SK-N-SH (cell line): ENCODE results near the gene GEMIN7. TPM values are rescaled to one million over a fixed set of nuclear protein-coding genes. Genes with fewer than 3 reads are reported as not detected.

Experiments used
- CTCF ChIA-PET: fragments of 300-600, 350-600 bp; formaldehyde crosslinking; extraction: SDS; loops from one replicate; lab custom pipeline; 2021; lab: Yijun Ruan, JAX
- POLR2A ChIA-PET: fragments of 350-600 bp; sonication (Branson Sonifier 250); formaldehyde crosslinking; extraction: SDS; loops from one replicate; lab custom pipeline; 2020; ENCODE audit warnings: antibody characterized with exemption, inconsistent platforms; lab: Yijun Ruan, JAX
- DNase-seq: peaks from one replicate; pipeline ENCODE4 v3.0.0; 2012
- H2AFZ ChIP-seq: fragments of 200-600 bp; sonication (generic); 2 replicates; pipeline ENCODE4 v1.8.1; 2016; ENCODE audit warnings: antibody characterized with exemption, mild to moderate bottlenecking, low read depth
- H3F3A ChIP-seq: fragments of 200-600 bp; sonication (generic); replicated peaks from 2 replicates; pipeline ENCODE3; 2016; ENCODE audit warnings: antibody characterized with exemption, mild to moderate bottlenecking; ENCODE audit not compliant: insufficient read depth
- H3K27ac ChIP-seq, 2 experiments: fragments of 200-500 bp in 1 of 2; fragments of 200-600 bp in 1 of 2; sonication (Bioruptor generic) in 1 of 2; sonication (generic), shearing (Covaris generic) in 1 of 2; 2 replicates each; pipeline versions ENCODE4 v1.5.1 to v1.6.1; 2014 to 2016; ENCODE audit warnings: low read depth in 2 of 2, inconsistent platforms in 1 of 2, low read length in 1 of 2, mild to moderate bottlenecking in 1 of 2, mixed read lengths in 1 of 2
- H3K27me3 ChIP-seq: fragments of 200-600 bp; sonication (generic), shearing (Covaris generic); 2 replicates; pipeline ENCODE4 v1.6.1; 2016; ENCODE audit warnings: mixed run types; ENCODE audit not compliant: insufficient read depth
- H3K36me3 ChIP-seq, 2 experiments: fragments of 200-500 bp in 1 of 2; fragments of 200-600 bp in 1 of 2; sonication (Bioruptor generic) in 1 of 2; sonication (generic) in 1 of 2; replicated peaks in 1 of 2; 2 replicates each; pipeline versions ENCODE3 to v1.5.1; 2014 to 2016; ENCODE audit warnings: low read length in 1 of 2, mild to moderate bottlenecking in 1 of 2; ENCODE audit not compliant: insufficient read depth in 2 of 2, control insufficient read depth in 1 of 2
- H3K4me1 ChIP-seq, 2 experiments: fragments of 200-500 bp in 1 of 2; fragments of 200-600 bp in 1 of 2; sonication (Bioruptor generic) in 1 of 2; sonication (generic), shearing (Covaris generic) in 1 of 2; 2 replicates each; pipeline versions ENCODE4 v1.5.1 to v1.6.1; 2014 to 2016; ENCODE audit warnings: low read depth in 1 of 2, low read length in 1 of 2, mixed run types in 1 of 2; ENCODE audit not compliant: insufficient read depth in 2 of 2, control insufficient read depth in 1 of 2
- H3K4me2 ChIP-seq: fragments of 200-600 bp; sonication (generic), shearing (Covaris generic); 2 replicates; pipeline ENCODE4 v1.6.1; 2017; ENCODE audit warnings: mixed run types
- H3K4me3 ChIP-seq, 2 experiments: fragments of 200-500 bp in 1 of 2; fragments of 200-600 bp in 1 of 2; sonication (Bioruptor generic) in 1 of 2; sonication (generic), shearing (Covaris generic) in 1 of 2; 2 replicates each; pipeline versions ENCODE4 v1.5.1 to v1.8.1; 2014 to 2016; ENCODE audit warnings: low read depth in 2 of 2, inconsistent platforms in 1 of 2, low read length in 1 of 2, mild to moderate bottlenecking in 1 of 2, mixed read lengths in 1 of 2, moderate library complexity in 1 of 2
- H3K79me2 ChIP-seq: fragments of 200-600 bp; sonication (generic); 2 replicates; pipeline ENCODE4 v1.8.1; 2017; ENCODE audit warnings: mild to moderate bottlenecking; ENCODE audit not compliant: insufficient read depth
- H3K9ac ChIP-seq: fragments of 200-600 bp; sonication (generic); 2 replicates; pipeline ENCODE4 v1.6.1; 2017; ENCODE audit warnings: mixed run types
- H3K9me2 ChIP-seq: fragments of 200-600 bp; sonication (generic); 2 replicates; pipeline ENCODE4 v1.6.1; 2017; ENCODE audit warnings: mixed run types
- H3K9me3 ChIP-seq: fragments of 200-600 bp; sonication (generic); 2 replicates; pipeline ENCODE4 v1.6.1; 2017; ENCODE audit warnings: mixed run types, mild to moderate bottlenecking, moderate library complexity
- H4K20me1 ChIP-seq: fragments of 200-600 bp; sonication (generic); 2 replicates; pipeline ENCODE4 v1.6.1; 2017; ENCODE audit warnings: mild to moderate bottlenecking, mixed run types; ENCODE audit not compliant: insufficient read depth
- CHD2 ChIP-seq: fragments of 150-350 bp; IDR thresholded peaks from 2 replicates; pipeline ENCODE4 v1.6.1; 2018; ENCODE audit warnings: low read length; ENCODE audit not compliant: partially characterized antibody
- CTCF ChIP-seq: fragments of 200-600 bp; sonication (generic); IDR thresholded peaks from 2 replicates; pipeline ENCODE4 v1.6.1; 2017; ENCODE audit warnings: antibody characterized with exemption, mild to moderate bottlenecking, moderate library complexity
- ELF1 ChIP-seq: IDR thresholded peaks from 2 replicates; pipeline ENCODE4 v1.4.0; 2012
- EP300 ChIP-seq, 2 experiments: IDR thresholded peaks; 2 replicates each; pipeline versions ENCODE4 v1.4.0 to v1.6.1; 2012; ENCODE audit warnings: borderline replicate concordance in 1 of 2, low read depth in 1 of 2, low read length in 1 of 2
- FOSL2 ChIP-seq: IDR thresholded peaks from 2 replicates; pipeline ENCODE4 v1.4.0; 2012; ENCODE audit warnings: low read depth, mild to moderate bottlenecking, moderate library complexity, borderline replicate concordance
- FOXM1 ChIP-seq: IDR thresholded peaks from 2 replicates; pipeline ENCODE4 v1.4.0; 2012; ENCODE audit warnings: low read depth, mild to moderate bottlenecking
- GABPA ChIP-seq: IDR thresholded peaks from 2 replicates; pipeline ENCODE4 v1.4.0; 2012; ENCODE audit warnings: low read depth, mild to moderate bottlenecking
- MEF2A ChIP-seq: IDR thresholded peaks from 2 replicates; pipeline ENCODE4 v1.4.0; 2012; ENCODE audit warnings: low read depth, borderline replicate concordance
- MXI1 ChIP-seq: IDR thresholded peaks from 2 replicates; pipeline ENCODE4 v1.6.1; 2012; ENCODE audit warnings: mild to moderate bottlenecking, low read depth, low read length, improper control_type of control experiment
- NFIC ChIP-seq: IDR thresholded peaks from 2 replicates; pipeline ENCODE4 v1.4.0; 2012; ENCODE audit warnings: borderline replicate concordance
- NRF1 ChIP-seq: IDR thresholded peaks from 2 replicates; pipeline ENCODE4 v1.6.1; 2012; ENCODE audit warnings: low read depth, mild to moderate bottlenecking, low read length
- PBX3 ChIP-seq: IDR thresholded peaks from 2 replicates; pipeline ENCODE4; 2012
- REST ChIP-seq: IDR thresholded peaks from 2 replicates; pipeline ENCODE4 v1.6.1; 2012; ENCODE audit warnings: mild to moderate bottlenecking, low read depth, low read length, moderate library complexity
- TAF1 ChIP-seq: IDR thresholded peaks from 2 replicates; pipeline ENCODE4 v1.6.1; 2012; ENCODE audit warnings: low read depth, mild to moderate bottlenecking, low read length, moderate library complexity, borderline replicate concordance
- TCF12 ChIP-seq: IDR thresholded peaks from 2 replicates; pipeline ENCODE4 v1.4.0; 2012
- WGBS: methylation state at CpG from one replicate; pipeline ENCODE4 v1.1.6; 2017; ENCODE audit warnings: low lambda C conversion rate; 5-methylcytosine and 5-hydroxymethylcytosine counted together
- polyA plus RNA-seq, 3 experiments: library from polyadenylated mRNA; depleted of rRNA; stranded (reverse); fragments of >200 nt; gene quantifications; 2 replicates each; pipeline ENCODE4 v1.2.3, GENCODE V29; 2012
- TF ChIP-seq, protein P1 (sequence below): IDR thresholded peaks from 2 replicates; pipeline ENCODE4 v1.4.0; 2012; ENCODE audit warnings: low read depth, borderline replicate concordance

The GEMIN7 gene
- polyA plus RNA-seq, 1 of the 3 experiments (the other 2 are of a cell fraction), result 28.7 TPM

GRCh38 chr19:45092747-45093678 lies 14.0 kb downstream of the GEMIN7 start, which contains the start of gene PPP1R37 (continued):
- TF ChIP-seq REST (no peak), MEF2A (no peak), MXI1 (0 out of 2 replicates have a peak, but pooled peaks have one; percentile 29), PBX3 (no peak), ELF1 (peak; percentile 74), CHD2 (peak; percentile 49), GABPA (peak; percentile 55; the same call in 1 of the 2 replicates), CTCF (peak; percentile 35), EP300 (IDR thresholded peaks at IDR 0.05; ENCODE audit: borderline replicate concordance in 1 of 2, low read depth in 1 of 2, low read length in 1 of 2) (peak; percentile 82 to 98; a peak in 3 of 4 replicates), FOSL2 (0 out of 2 replicates have a peak, but pooled peaks have one; percentile 6), TAF1 (peak; percentile 75; the same call in 1 of the 2 replicates)
- TF ChIP-seq, all 33 proteins: peak for 14

- 92% methylated on average over 9 of the region's 9 CpGs for WGBS
- TF ChIP-seq NRF1 (no peak), FOXM1 (no peak), ELF1 (no peak), GABPA (no peak), TCF12 (no peak), REST (no peak), NFIC (no peak)
- TF ChIP-seq, protein P1, sequence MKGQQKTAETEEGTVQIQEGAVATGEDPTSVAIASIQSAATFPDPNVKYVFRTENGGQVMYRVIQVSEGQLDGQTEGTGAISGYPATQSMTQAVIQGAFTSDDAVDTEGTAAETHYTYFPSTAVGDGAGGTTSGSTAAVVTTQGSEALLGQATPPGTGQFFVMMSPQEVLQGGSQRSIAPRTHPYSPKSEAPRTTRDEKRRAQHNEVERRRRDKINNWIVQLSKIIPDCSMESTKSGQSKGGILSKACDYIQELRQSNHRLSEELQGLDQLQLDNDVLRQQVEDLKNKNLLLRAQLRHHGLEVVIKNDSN, result no peak
Measured at GRCh38 chr19:45094137-45094536, 15.1 kb downstream of the GEMIN7 start.

More at GRCh38 chr19:45094137-45094536, 15.1 kb downstream of the GEMIN7 start:
- Histone ChIP-seq H3K4me1 (peaks cover 28 to 34% of the 10 kb centered on the region in 2 experiments; a peak in 3 of 4 replicates), H3K27ac (no peak overlapping the region), H3K79me2 (peaks cover 68% of the 10 kb centered on the region), H2AFZ (no peak overlapping the region), H3K27me3 (no peaks in the 10 kb centered on the region), H3K9ac (peak overlapping the region; percentile 99; the same call in 1 of the 2 replicates), H4K20me1 (peaks cover 49% of the 10 kb centered on the region), H3K9me2 (no peaks in the 10 kb centered on the region), H3K36me3 (peaks cover 2 to 9% of the 10 kb centered on the region in 2 experiments), H3K4me2 (peak overlapping the region; percentile 98), H3K4me3 (peak overlapping the region; percentile 78 to 98), H3K9me3 (no peaks in the 10 kb centered on the region), H3F3A (peaks cover 26% of the 10 kb centered on the region)
- DNase-seq, result no peak
- ChIA-PET CTCF (no interaction called here), POLR2A (no interaction called here)
